Activated CD4-positive, alpha-beta T cell treated with anti-CD3 and anti-CD28 coated beads, Interleukin-2, amount 50 U/mL, for 48 hours (primary cell): ENCODE data around the gene CACYBP.
"Not testable (repeated sequence)": the region's sequence is repeated elsewhere in the genome, so short reads cannot be mapped to it uniquely, and the experiment has no call there.

Experiments used
- DNase-seq, 2 experiments: peaks; one replicate each; pipeline ENCODE4 v3.0.0-alpha.2; 2020

Gene CACYBP

DNA sequence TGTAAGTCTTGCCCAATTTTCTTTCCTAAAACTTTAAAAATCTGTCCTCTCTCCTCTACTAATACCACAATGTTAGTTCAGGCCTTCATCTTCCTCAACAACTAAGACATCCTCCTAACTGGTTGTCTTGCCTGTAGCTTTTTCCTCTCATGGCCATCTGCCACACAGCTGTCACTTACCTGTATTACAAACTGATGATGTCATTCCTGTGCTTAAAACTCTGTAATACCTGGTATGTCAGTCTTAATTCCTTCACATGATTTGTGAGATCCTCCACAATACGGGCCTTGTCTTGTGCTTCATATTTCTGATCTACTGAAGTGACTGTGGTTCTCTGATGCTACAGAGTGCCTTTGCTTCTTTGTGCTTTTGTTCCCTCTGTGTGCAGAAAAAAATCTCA, 13.7 kb downstream of the CACYBP start:
- no peak for DNase-seq

GRCh38 chr1:175015243-175015642, 15.5 kb downstream of the CACYBP start:
- no peak for DNase-seq

DNA sequence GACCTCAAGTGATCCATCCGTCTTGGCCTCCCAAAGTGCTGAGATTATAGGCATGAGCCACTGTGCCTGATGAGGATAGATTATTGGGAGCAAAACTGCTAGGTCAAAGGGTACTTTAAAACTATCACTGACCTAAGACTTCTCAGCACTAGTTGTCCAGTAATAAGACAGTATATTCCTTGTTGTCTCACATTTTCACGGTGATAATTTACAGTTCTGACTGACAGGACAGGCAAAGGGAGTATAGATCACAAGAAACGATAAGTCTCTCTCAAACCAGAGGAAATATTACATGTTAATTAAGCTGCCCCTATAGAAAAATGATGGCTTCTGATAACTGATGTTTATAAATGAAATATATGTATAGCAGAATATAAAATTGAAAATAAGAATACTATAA, 19.8 kb downstream of the CACYBP start:
- DNase-seq = no peak

DNA sequence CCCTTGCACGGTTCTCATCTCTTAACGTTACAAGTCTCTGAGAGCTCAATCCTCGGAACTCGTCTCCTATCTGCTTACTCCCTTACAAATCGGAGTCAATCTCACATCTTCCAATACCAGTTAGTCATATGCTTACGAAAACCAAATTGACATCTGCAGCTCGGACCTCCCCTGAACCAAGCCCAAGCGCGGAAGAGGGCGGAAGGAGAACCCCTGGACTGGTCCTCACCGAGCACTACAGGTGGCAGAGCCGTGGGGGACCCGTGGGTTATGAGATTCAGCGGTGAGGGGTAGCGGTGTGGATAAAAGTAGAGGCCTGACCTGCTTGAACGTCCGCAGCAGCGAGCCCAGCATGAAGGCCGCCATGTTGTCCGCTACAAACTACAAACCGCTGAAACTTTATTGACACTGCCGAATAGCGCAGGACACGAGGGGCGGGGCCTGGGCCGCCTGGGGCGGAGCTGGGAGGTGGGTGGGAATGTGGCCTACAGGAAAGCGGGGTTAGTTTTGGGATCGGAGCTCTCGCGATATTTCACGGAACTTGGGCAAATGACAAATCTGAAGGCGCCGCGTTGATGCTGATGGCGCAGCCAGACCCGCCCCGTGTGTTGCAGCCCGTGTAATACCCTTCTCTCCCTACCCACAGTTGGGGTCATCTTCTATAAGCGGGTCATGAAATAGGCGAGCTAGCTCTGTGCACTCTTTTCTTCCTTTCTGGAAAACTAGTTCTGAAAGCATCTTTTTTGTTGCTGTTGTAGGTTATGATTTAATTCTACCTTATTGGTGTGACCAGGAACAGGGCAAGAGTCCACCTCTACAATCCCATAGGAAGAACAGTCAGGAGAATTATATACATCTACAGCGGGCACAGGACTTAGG, 23.5 kb downstream of the CACYBP start, which contains the start of gene MRPS14:
MRPS14 (minus strand) TSS at position 383 of the 879 bp plus-strand sequence; CDS start at position 366, 17 bp downstream.
- DNase-seq = peak; percentile 99

GRCh38 chr1:175023922-175024242, 24.1 kb downstream of the CACYBP start:
- DNase-seq = not testable (repeated sequence)

- no peak for DNase-seq
Measured at GRCh38 chr1:175024773-175025172, 25.0 kb downstream of the CACYBP start.

- no peak for DNase-seq
Measured at GRCh38 chr1:175033953-175034352, 34.2 kb downstream of the CACYBP start.

DNA sequence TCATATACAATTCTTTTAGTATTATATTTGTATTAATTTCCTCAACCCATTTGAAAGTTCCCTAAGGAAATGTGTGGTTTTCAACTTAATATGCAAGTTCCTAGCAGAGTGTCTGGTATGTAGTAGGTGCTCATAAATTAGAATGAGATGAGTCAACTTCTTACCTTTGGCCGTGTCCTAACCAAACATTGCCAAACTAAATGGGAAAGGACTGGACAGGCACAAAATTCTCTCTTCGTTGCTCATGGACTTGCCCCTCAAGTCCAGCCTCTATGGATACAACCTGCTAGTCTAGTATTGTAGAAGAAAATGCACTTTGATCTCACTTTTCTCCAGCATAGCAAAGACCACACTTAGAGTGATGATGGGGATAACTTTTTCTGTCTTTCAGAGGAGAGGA, 35.0 kb downstream of the CACYBP start:
- no peak for DNase-seq

DNA sequence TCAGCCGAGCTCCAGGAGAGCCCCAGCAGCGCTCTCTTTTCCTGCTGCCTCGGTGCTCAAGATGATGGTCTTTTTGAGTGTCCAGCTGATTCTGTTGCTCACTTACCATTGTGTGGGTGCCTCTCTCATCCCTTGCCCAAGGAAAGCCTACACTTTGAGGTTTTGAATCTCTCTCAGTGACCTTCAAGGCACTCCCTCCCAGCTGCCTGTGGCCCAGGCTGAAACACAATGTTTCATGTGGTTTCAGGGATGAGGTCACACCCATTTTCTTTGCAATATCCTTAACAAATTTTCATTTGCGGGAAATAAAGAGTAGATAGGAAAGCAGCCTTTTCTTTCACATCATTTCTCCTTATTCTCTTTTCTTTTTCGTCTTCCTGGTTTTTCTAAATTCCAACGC, 36.1 kb downstream of the CACYBP start:
- no peak for DNase-seq

- no peak for DNase-seq
Measured at GRCh38 chr1:175036476-175036875, 36.7 kb downstream of the CACYBP start.

DNA sequence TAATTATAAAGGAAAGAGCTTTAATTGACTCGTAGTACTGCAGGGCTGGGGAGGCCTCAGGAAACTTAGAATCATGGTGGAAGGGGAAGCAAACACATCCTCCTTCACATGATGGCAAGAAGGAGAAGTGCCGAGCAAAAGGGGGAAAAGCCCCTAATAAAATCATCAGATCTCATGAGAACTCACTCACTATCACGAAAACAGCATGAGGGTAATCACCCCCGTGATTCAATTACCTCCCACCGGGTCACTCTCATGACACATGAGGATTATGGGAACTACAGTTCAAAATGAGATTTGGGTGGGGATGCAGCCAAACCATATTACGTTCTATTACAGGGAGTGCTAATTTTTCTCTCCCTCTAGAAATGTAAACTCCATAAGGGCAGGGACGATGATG, 37.7 kb downstream of the CACYBP start:
- no peak for DNase-seq

GRCh38 chr1:175040324-175040879, 40.7 kb downstream of the CACYBP start:
- DNase-seq = no peak

DNA sequence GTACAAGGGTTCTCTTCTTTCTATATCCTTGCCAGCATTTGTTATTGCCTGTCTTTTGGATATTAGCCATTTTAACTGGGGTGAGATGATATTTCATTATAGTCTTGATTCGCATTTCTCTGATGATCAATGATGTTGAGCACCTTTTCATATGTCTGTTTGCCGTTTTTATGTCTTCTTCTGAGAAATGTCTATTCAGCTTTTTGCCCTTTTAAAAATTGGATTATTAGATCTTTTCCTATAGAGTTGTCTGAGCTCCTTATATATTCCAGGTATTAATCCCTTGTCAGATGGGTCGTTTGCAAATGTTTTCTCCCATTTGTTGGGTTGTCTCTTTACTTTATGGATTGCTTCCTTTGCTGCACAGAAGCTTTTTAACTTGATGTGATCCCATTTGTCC, 42.9 kb downstream of the CACYBP start:
- no peak for DNase-seq

GRCh38 chr1:175043824-175044223, 44.1 kb downstream of the CACYBP start:
- no peak for DNase-seq

GRCh38 chr1:175044591-175044990, 44.8 kb downstream of the CACYBP start:
- DNase-seq = not testable (repeated sequence)

GRCh38 chr1:175045097-175045496, 45.4 kb downstream of the CACYBP start:
- no peak for DNase-seq

DNA sequence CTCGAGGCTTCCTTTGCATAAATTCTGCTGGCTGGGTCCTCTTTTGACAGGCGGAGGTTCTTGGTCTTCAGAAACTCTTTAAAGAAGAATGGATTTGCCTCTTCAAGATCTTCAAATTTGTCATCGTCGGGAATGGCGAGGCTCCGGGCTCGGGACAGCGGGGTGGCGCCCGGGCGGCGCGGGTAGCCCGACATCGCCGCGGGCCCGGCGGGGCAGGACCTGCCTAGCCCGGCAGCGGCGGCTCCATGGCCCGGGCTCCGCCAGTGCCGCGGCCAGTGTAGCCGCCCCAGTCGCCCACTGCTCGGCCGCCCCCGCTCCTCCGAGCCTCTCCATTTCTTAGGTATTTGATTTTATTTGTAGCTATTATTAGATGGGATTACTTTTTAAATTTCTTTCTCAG, 45.8 kb downstream of the CACYBP start:
- DNase-seq = no peak

- no peak for DNase-seq
Measured at GRCh38 chr1:175050992-175051391, 51.2 kb downstream of the CACYBP start.

GRCh38 chr1:175054736-175055135, 55.0 kb downstream of the CACYBP start:
- no peak for DNase-seq
